Smooth muscle cell (in vitro differentiated cells): ENCODE data around the gene TBC1D17. TPM values are rescaled to one million over a fixed set of nuclear protein-coding genes. Genes with fewer than 3 reads are reported as not detected.

Experiments used
- DNase-seq: peaks from one replicate; lab custom pipeline; 2025; ENCODE audit not compliant: unreplicated experiment; lab: John Stamatoyannopoulos, UW
- H2AFZ ChIP-seq: fragments of 200-600 bp; sonication (generic); 2 replicates; pipeline ENCODE4 v1.6.0; 2016; ENCODE audit warnings: antibody characterized with exemption, low read depth, mild to moderate bottlenecking
- H3F3A ChIP-seq: fragments of 200-600 bp; sonication (generic); 2 replicates; pipeline ENCODE4 v1.6.0; 2017; ENCODE audit warnings: antibody characterized with exemption, low read depth
- H3K27ac ChIP-seq: fragments of 200-600 bp; sonication (generic); 2 replicates; pipeline ENCODE4 v1.5.1; 2016; ENCODE audit warnings: low read depth, mild to moderate bottlenecking
- H3K27me3 ChIP-seq: fragments of 200-600 bp; sonication (generic); 2 replicates; pipeline ENCODE4 v1.6.1; 2016; ENCODE audit warnings: low read depth, mild to moderate bottlenecking
- H3K36me3 ChIP-seq: fragments of 200-600 bp; sonication (generic); 2 replicates; pipeline ENCODE4 v1.5.1; 2016; ENCODE audit warnings: low read depth
- H3K4me1 ChIP-seq: fragments of 200-600 bp; sonication (generic); 2 replicates; pipeline ENCODE4 v1.5.1; 2016; ENCODE audit warnings: low read depth
- H3K4me2 ChIP-seq: fragments of 200-600 bp; sonication (generic); 2 replicates; pipeline ENCODE4 v1.6.0; 2016; ENCODE audit warnings: mild to moderate bottlenecking
- H3K4me3 ChIP-seq: fragments of 200-600 bp; sonication (generic); 2 replicates; pipeline ENCODE4 v1.5.1; 2016; ENCODE audit warnings: mild to moderate bottlenecking
- H3K79me2 ChIP-seq: fragments of 200-600 bp; sonication (generic); 2 replicates; pipeline ENCODE4 v1.6.0; 2016; ENCODE audit warnings: low read depth, mild to moderate bottlenecking
- H3K9ac ChIP-seq: fragments of 200-600 bp; sonication (generic); 2 replicates; pipeline ENCODE4 v1.6.0; 2016; ENCODE audit warnings: low read depth
- H3K9me3 ChIP-seq: fragments of 200-600 bp; sonication (generic); replicated peaks from 2 replicates; pipeline ENCODE4 v1.5.1; 2016; ENCODE audit warnings: low read depth
- H4K20me1 ChIP-seq: fragments of 200-600 bp; sonication (generic); 2 replicates; pipeline ENCODE4 v1.6.0; 2016; ENCODE audit warnings: low read depth
- CTCF ChIP-seq: fragments of 200-600 bp; sonication (generic); IDR thresholded peaks from 2 replicates; pipeline ENCODE4 v1.5.1; 2017; ENCODE audit warnings: borderline replicate concordance, mild to moderate bottlenecking, antibody characterized with exemption; ENCODE audit not compliant: insufficient read depth, poor library complexity, severe bottlenecking
- WGBS: methylation state at CpG from one replicate; pipeline ENCODE4 v1.1.7; 2016; ENCODE audit warnings: low lambda C conversion rate; 5-methylcytosine and 5-hydroxymethylcytosine counted together
- polyA plus RNA-seq: library from polyadenylated mRNA; unstranded; fragments of >200 nt; fragmentation: Nextera tagmentation; extraction: Ambion mirVana; gene quantifications from 2 replicates; pipeline ENCODE4 v1.2.1, GENCODE V29; 2016
- total RNA-seq: library from RNA; depleted of rRNA; stranded (reverse); fragments of >200 nt; gene quantifications from 2 replicates; pipeline ENCODE4 v1.2.3, GENCODE V29; 2014

TBC1D17 gene
- total and polyA plus RNA-seq, 2 experiments from 2014 or later, result 9.2 to 41.8 TPM

GRCh38 chr19:49863254-49863934, 14.1 kb upstream of the TBC1D17 start:
- peaks cover 20% of the 10 kb centered on the region for H4K20me1 ChIP-seq
- H3K36me3 ChIP-seq, result no peaks in the 10 kb centered on the region
- H3K4me3 ChIP-seq, result no peak overlapping the region
- no peak overlapping the region for H3K4me2 ChIP-seq
- H3K9ac ChIP-seq, result no peak overlapping the region
- no peak overlapping the region for H2AFZ ChIP-seq
- no peaks in the 10 kb centered on the region for H3K9me3 ChIP-seq
- no peaks in the 10 kb centered on the region for H3K27me3 ChIP-seq
- H3F3A ChIP-seq, result peaks cover 9% of the 10 kb centered on the region
- no peak for TF ChIP-seq CTCF
- H3K4me1 ChIP-seq, result peaks cover 7% of the 10 kb centered on the region
- peaks cover 31% of the 10 kb centered on the region for H3K79me2 ChIP-seq
- H3K27ac ChIP-seq, result no peak overlapping the region
- DNase-seq, result no peak
- WGBS, result 94% methylated on average over 24 of the region's 24 CpGs

GRCh38 chr19:49863935-49864320, 13.6 kb upstream of the TBC1D17 start:
- Histone ChIP-seq H4K20me1 (peaks cover 14% of the 10 kb centered on the region), H3K9ac (no peak overlapping the region), H3K27ac (no peak overlapping the region), H3K9me3 (no peaks in the 10 kb centered on the region), H3F3A (peaks cover 10% of the 10 kb centered on the region), H2AFZ (no peak overlapping the region), H3K27me3 (no peaks in the 10 kb centered on the region), H3K36me3 (no peaks in the 10 kb centered on the region), H3K79me2 (peaks cover 31% of the 10 kb centered on the region), H3K4me3 (no peak overlapping the region), H3K4me1 (peaks cover 7% of the 10 kb centered on the region), H3K4me2 (no peak overlapping the region)
- no peak for DNase-seq
- WGBS, result 96% methylated on average over 17 of the region's 17 CpGs
- no peak for TF ChIP-seq CTCF

- Histone ChIP-seq H3K4me3 (no peak overlapping the region), H3K9ac (no peak overlapping the region), H2AFZ (no peak overlapping the region), H3K27me3 (no peaks in the 10 kb centered on the region), H3K4me2 (no peak overlapping the region), H3K27ac (no peak overlapping the region), H3K9me3 (no peaks in the 10 kb centered on the region), H4K20me1 (peaks cover 8% of the 10 kb centered on the region), H3F3A (peaks cover 7% of the 10 kb centered on the region), H3K36me3 (no peaks in the 10 kb centered on the region), H3K79me2 (peaks cover 31% of the 10 kb centered on the region), H3K4me1 (peaks cover 7% of the 10 kb centered on the region)
- TF ChIP-seq CTCF, result no peak
- 96% methylated on average over 13 of the region's 13 CpGs for WGBS
- DNase-seq, result no peak
These were observed 12.6 kb upstream of the TBC1D17 start for GRCh38 chr19:49864890-49865289.
